HG02938 (cell line): Measurements from ENCODE around the gene S100A3.
"Not testable (repeated sequence)": the region's sequence is repeated elsewhere in the genome, so short reads cannot be mapped to it uniquely, and the experiment has no call there.

ENCODE experiments used
- ATAC-seq: cut with Tn5 transposase; IDR thresholded peaks from one replicate; pipeline ENCODE4 v1.9.1; 2021; ENCODE audit warnings: mild to moderate bottlenecking, moderate library complexity; ENCODE audit not compliant: unreplicated experiment

Gene S100A3

DNA sequence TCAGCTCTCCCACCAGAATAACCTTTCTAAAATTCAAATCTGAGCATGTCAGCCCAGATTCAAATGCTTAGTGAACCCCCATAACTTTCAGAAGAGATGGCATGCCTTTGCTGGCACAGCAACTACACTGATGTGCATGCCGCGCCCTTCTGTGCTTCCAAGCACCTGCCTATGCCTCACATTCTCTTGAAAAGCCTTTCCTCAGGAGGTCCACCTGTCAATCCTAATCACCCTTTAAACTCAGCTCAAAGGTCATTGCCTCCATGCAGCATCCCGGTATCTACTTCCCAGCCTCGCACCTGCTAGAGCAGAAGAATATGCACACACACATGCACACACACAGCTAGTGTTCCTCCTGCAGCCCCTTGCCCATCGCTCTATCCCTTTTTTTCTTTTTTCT, 21.8 kb upstream of the S100A3 start:
- no peak for ATAC-seq

DNA sequence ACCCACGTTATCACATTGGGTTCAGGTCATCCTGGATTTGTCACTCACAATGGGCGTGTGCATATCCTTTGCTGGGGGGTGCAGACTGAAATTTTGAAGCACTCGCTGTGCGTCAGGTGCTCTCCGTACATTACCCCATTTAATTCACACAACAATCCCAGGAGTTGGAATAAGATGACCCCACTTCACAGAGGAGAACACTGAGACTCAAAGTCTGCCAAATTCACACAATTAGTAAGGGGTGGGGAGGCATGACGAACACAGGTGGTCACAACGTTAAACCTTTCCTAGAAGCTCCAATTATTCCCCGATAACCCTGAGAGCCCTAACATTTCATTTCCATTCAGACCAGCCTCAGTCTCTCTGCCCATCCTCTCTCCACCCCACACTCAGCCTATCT, 20.4 kb upstream of the S100A3 start:
- no peak for ATAC-seq

DNA sequence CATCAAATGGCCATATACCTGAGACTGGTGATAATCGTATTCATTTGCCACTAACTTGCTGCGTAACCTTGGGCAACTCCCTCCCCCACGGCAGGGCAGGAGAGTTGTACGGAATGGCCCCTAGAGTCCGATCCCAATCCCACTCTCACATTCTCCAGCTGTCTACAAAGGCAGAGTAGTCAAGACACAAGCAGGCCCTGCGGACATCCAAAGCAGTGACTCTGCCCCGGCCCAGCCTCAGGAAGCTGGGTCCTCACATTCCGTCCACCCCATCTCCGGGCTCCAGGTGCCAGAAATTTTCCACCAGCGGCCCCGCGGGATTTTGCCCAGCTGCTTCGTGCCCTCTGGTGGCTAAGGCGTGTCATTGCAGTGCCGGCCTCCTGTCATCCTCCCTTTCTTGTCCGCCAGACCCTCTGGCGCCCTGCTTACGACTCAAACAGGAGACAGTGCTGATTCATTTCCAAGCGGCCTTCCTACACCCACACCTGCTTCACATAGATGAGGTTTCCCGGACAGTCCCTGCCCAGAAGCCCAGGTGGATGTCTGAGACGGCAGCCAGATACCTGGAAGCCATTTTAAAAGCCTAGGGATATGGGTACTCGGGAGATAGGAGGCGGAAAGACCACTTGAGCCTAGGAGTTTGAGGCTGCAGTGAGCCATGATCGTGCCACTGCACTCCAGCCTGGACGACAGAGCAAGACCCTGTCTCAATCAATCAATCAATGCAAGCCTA, 19.5 kb upstream of the S100A3 start:
- ATAC-seq: no peak

DNA sequence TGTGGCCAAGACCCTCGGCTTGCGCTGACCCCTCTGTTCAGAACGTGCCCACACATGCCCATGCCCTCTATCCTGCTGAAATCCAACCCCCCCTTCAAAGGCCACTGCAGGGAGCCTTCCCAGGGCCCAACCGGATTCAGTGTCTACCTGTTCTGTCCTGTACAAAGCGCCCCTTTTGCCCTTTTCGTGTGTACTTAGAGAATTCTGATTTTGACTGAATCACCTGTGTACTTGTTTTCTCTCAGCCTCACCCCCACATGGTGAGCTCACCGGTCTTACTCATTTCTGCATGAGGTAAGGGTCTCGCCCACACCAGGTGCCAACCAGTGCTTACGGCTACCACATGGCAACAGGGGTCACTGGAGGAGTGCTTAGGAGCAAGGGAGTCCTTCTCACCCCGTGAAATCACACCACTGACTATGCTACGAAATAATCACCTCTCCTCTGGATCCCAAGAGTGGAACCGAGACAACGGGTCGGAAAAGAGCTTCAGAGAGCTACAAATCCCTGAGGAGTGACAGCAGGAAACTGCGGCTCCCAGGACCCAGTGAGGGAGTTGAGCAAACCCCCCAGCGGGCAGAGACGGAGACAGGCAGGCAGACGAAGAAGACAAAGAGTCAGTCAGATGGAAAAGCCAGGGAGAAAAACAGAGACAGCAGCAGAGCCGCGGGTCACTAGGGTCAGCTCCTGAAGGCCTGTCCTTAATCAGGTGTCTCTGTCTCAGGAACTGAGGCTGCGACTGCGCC, 18.7 kb upstream of the S100A3 start:
- no peak for ATAC-seq

DNA sequence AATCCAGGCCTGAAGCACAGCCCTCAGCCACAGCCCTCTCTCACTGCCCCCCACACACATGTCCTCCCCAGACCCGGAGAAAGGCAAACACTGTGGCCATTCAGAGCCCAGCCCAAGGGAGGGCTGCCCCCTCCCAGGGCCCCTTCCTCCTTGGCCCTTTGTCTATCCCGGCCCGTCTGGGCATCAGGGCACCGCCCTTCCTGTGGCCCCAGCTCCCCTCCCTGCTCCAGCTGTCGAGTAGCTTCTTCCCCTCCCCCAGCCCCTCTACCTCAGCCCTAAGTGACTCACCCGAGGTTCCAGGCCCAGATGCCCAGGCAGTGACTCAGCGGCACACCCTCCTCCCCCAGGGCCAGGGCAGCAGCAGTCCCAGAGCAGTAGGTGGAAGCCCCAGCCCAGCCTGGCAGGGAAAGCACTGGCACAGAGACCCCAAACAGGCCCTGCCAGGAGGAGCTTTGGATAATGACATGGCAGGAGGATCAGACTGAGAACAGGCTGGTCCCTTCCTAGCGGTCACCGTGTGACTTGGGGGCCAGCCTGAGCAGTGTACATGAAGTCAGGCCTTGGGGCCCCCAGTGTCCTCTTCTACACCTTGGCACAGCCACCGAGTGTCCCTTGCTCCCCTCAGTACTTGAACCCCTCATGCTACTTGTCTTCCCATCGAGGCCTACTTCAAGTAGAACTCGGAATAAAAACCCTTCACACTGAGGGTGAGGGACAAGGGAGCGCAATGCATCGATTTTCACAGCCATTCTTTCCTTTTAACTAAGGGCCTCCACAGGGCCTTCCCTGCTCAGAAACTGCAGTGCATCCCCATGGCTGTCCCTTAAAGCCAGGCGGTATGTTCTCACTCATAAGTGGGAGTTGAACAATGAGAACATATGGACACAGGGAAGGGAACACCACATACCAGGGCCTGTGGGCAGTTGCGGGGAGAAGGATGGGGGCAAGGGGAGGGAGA, 17.6 kb upstream of the S100A3 start:
- ATAC-seq: peak; percentile 33

DNA sequence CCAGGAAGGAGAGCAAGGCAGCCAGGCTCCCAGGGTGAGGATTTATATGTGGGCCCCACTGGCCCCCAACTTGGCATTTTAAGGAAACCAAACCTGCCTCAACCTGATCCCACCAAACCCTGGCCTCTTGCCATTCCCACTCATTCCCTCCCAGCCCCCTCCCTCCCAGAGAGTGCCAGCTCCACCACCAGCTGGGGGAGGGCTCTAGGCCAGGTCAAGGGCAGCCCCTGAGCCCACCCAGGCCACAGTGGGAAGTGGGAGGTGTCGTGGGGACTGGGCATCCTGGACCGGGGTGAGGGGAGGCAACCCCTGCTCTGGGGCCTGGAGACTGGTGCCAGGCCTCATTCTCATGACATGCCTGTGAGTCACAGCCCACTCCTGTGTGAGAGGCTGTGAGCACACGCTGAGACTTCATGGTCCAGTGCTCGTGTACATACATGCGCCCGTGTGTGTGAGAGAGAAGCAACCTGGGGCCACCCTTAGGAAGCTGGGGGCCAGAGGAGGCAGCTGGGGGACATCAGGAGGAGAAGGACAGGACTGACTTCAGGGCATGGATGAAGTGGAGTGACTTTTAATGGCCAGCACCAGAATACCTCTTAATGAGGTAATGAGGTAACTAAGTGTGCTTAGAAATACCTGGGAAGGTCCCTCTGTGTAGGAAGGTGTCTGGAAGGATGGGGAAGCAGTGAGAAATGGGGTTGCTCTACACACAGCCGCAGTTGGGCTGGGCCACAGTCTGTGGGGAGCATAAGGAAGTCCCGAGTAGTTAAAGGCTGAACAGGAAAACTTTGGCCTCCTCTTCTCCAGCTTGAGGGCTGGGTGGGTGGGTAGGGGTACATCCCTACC, 16.7 kb upstream of the S100A3 start, which contains the start of gene S100A2:
TSS of gene S100A2 (minus strand) at position 316 of the 846 bp plus-strand sequence. CDS start 1,967 bp downstream, outside the sequence.
- ATAC-seq: peak; percentile 28

DNA sequence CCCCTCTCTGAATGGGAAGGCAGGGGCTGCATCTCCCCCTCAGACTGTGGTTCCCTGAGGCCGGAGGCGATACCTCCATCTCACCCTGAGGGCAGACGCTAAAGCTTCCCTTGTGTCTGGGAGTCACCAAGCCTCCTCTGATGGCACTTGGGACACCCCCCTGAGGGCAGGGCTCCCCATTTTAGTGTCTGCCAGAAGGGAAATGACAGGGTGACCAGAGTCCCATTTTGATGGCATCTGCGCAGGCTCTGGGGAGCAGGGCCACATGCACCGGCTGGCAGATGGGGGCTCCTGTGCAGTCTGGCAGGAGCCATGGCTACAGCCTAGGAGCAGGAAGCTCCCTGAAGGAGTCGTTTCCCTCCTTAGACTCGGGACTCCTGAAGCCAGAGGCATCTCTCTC, 14.9 kb upstream of the S100A3 start:
- ATAC-seq: no peak

DNA sequence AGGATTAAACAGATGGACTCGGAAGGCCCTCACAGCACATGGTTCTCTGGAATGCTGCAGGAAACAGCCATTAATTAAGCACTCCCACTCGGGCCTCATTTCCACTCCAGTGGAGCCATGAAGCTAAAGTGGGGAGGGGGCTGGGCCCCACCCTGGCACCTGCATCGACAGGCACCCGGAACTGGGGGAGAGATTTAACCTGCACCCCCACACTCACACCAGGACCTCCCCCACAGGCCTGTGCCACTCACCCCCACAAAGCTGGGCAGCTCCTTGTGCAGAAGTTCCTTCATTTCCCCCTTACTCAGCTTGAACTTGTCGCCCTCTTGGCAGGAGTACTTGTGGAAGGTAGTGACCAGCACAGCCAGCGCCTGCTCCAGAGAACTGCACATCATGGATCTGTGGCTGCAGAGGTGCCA, 14.4 kb upstream of the S100A3 start:
- ATAC-seq: no peak

DNA sequence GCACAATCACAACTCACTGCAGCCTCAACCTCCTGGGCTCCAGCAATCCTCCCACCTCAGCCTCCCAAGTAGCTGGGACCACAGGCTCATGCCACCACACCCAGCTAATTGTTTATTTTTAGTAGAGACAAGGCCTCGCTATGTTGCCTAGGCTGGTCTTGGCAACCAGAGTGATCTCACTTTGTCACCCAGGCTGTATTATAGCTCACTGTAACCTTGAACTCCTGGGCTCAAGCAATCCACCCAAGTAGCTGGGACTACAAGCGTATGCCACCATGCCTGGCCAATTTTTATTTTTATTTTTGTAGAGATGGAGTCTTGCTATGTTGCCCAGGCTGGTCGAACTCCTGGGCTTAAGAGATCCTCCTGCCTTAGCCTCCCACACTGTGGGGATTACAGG, 13.0 kb upstream of the S100A3 start:
- not testable (repeated sequence) for ATAC-seq

DNA sequence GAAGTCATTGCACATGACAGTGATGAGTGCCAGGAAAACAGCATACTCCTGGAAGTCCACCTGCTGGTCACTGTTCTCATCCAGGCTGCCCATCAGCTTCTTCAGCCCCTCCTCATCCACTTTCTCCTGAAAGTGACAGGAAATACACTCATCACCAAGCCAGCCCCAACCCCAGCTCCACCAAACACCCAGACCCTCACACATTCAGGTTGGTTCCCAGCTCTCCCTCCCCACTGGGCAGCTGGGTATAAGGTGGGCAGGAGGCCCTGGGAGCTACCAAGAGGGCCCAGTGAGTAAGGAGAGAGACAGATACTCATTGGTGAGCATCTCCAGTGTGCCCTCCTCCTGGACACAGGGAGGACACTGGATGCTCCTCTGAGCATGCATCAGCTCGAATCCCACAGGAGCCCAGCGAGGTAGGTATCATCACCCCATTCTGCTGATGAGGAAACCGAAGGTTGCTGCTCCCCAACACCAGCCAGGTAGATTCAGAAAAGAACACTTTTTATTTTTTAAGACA, 12.5 kb upstream of the S100A3 start:
- no peak for ATAC-seq

DNA sequence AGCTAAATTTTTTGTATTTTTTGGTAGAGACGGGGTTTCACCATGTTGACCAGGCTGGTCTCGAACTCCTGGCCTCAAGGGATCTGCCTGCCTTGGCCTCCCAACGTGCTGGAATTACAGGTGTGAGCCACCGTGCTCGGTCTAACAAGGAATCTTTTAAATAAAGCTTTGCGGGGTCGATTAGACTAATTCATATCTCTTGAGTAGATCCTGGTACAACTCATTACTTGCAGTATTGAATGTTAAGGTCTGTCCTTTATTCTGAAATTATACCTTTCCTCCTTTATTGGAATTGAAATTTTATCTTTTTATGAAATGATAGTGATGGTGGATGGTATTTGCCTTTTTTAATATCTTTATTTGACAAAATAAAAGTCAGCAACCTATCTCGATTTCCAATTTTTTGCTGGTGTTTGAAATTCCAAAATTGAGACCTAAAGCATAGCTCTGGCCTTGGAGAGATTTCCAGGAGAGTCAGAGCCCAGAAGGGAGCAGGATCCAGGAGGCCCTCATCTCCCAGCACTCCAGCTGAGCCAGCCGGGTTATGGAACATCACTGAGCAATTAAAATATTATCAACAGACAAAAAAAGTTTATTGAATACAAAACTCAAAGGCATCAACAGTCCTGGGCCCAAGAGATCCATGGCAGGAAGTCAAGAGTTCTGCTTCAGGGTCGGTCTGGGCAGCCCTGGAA, 11.9 kb upstream of the S100A3 start:
- ATAC-seq: no peak

DNA sequence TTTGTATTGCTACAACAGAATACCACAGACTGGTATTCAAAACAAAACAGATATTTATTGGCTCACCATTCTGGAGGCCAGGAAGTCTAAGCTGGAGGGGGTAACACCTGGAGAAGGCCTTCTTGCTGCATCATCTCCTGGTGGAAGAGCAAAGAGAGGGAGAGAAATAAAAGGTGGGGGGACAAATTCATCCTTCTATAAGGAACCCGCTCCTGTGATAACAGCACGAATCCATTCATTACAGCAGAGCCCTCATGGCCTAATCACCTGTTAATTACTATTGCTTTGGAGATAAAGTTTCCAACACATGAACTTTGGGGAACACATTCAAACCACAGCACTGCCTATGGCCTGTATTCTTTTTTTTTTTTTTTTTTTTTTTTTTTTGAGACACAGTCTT, 11.2 kb upstream of the S100A3 start:
- ATAC-seq: no peak

DNA sequence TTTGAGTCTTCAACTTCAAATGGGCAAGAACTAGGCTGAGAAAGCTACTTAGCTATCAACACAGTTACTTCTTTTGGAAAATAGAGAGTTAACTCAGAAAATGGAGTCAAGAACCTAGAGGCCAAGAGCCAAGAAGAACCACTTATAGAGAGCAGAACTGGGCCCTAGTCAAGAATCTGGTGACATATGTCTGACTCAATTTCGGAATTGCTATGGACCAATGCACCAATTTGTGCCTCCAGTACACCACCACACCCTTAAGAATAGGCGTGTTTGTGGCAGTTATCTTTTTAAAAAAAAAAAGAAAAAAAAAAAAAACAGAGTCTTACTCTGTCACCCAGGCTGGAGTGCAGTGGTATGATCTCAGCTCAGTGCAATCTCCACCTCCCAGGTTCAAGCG, 8.8 kb upstream of the S100A3 start:
- no peak for ATAC-seq

DNA sequence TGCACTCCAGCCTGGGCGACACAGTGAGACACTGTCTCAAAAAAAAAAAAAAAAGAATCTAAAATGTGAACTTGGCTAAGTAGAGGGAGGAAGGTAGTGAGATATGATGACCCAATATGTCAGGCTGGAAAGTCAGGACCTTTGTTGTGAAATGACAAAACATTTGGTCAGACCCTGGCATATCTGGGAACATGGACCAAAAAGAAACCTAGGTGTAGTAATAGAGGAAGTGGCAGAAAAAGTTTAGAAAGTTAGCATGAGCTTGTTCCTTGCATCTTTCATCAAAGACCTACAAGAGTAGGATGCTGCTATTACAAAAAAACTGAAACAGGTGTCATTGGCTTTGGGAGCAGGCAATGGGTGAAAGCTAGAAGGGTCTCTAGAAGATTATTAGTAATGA, 7.3 kb upstream of the S100A3 start:
- no peak for ATAC-seq

DNA sequence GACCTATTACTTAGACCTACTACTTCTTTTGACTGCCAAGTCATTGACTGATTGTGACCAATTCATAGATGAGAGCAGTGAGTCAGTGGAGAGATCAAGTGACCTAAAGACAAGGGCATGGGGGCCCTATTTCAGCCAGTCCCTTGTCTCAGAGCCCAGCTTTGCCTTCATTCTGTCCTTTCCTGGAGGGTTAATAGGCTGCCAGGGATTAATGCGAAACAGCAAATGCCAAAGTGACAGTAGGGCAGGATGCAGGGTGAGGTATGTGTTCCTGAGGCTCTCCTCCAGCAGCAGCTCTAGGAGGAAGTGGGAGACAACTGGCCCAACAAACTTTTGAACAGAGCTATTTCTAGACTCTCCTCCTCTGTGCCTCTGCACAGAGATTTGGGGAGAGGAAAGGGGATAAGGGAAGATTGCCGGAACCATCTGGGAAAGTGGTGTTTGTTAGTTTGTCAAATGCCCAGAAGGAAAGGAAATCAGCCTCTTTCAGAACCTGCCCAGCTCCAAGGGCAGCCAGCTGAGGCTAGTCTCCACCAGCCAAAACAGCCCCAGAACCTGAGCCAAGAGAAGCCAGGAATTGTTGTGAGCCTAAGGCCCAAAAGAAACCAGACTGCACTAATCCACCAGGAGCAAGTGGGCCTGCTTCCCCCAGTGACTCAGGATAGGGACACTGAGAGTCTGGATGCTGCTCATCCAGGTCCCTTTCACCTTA, 4.9 kb upstream of the S100A3 start:
- ATAC-seq: no peak

DNA sequence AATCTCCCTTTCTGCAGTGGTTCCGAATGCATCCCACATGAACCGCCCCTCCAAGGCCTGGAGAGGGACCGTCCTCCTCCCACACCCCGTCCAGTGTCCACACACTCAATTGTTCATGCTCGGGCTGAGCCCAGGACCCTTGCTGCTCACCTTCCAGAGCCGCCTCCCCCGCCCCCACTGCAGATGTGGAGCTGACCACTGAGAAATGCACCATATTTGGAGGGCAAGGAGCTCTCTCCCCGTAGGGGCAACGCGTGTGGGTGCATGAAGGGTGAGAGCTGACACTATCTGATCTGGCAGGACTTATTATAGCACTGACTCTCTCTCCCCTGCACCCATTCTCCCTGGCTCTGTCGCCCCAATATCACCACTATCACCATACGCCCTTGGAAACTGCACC, 4.0 kb upstream of the S100A3 start:
- ATAC-seq: no peak

DNA sequence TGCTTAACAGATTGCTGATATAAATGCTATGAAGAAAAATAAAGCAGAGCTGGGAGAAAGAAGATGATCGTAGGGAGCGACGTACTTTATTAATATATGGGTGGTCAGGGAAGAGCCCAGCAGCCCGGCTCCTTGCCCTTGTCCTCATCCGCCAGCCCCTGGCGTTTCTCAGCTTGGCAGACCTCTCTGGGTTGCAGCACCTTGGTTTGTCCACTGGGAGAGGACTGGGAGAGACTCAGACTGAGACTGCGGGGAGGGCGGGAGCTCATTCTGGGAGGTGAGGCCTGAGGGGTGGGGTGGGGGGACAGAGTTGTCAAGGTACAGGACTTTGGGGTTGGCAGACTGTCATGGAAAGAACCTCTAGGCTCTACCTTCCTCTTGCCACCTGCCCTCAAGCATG, 3.3 kb upstream of the S100A3 start:
- ATAC-seq: no peak

DNA sequence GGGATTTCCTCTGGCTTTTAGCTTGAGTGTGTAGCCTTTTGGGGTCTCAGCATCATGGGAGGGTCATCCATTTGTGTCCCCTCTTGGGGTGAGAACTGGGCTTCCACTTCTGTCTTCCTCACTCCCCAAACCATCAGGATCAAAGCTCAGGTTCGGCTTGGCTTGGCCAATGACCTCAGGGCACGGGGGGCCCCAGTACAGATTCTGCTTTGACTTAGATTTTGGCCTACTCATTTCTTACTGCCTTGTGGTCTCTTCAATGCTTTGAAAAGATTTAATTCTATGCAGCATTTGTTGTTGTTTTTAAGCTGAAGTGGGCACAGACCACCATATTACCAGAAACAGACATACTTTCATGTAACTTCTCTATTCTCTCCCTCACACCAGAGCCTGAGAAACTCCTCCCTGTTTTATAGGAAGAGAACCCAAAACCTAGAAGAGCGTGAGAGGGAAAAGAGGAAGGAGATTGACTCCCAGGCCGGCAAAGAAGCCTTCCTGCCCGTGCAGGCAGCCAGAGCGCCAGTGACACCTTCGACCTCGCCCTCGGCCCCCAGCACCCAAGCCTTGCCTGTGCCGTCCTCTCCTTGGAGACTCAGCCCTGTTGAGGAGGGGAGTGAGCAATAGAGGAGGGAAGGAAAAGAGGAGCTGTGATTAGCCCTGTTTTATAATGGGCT, 1.9 kb upstream of the S100A3 start:
- no peak for ATAC-seq
